RWPE2 (cell line): ENCODE measurements around the gene EDDM13.

Source experiments
- ATAC-seq: fragments of 200-7000 bp; cut with Tn5 transposase; 3 replicates; pipeline ENCODE4 v1.9.1; 2021; ENCODE audit warnings: low read depth
- DNase-seq: peaks from one replicate; pipeline ENCODE4 v3.0.0-alpha.2; 2020; ENCODE audit warnings: low spot score
- H3K27ac ChIP-seq: fragments of 450-650 bp; 2 replicates; pipeline ENCODE4 v1.5.1; 2017; ENCODE audit warnings: mild to moderate bottlenecking; ENCODE audit not compliant: poor library complexity, severe bottlenecking
- H3K27me3 ChIP-seq: fragments of 250-450 bp; sonication (Bioruptor Pico); 2 replicates; pipeline ENCODE4 v1.5.1; 2021; ENCODE audit warnings: mild to moderate bottlenecking, moderate library complexity; ENCODE audit not compliant: insufficient read depth, poor library complexity, severe bottlenecking
- H3K36me3 ChIP-seq: fragments of 250-450 bp; sonication (Bioruptor Pico); 2 replicates; pipeline ENCODE4 v1.5.1; 2020; ENCODE audit warnings: low read depth, mild to moderate bottlenecking, moderate library complexity
- H3K4me1 ChIP-seq: fragments of 250-450 bp; sonication (Bioruptor Pico); 2 replicates; pipeline ENCODE4 v1.5.1; 2021; ENCODE audit warnings: mild to moderate bottlenecking, moderate library complexity; ENCODE audit not compliant: insufficient read depth, poor library complexity, severe bottlenecking
- H3K4me3 ChIP-seq: fragments of 250-450 bp; sonication (Bioruptor Pico); 2 replicates; pipeline ENCODE4 v1.5.1; 2021; ENCODE audit warnings: mild to moderate bottlenecking, moderate library complexity; ENCODE audit not compliant: severe bottlenecking
- H3K9me3 ChIP-seq: fragments of 250-450 bp; sonication (Bioruptor Pico); 2 replicates; pipeline ENCODE4 v1.5.1; 2021; ENCODE audit warnings: mild to moderate bottlenecking, moderate library complexity; ENCODE audit not compliant: severe bottlenecking
- CTCF ChIP-seq: fragments of 450-650 bp; IDR thresholded peaks from one replicate; pipeline ENCODE4 v1.5.1; 2017; ENCODE audit warnings: mild to moderate bottlenecking, moderate library complexity; ENCODE audit not compliant: poor library complexity, severe bottlenecking

Gene EDDM13

GRCh38 chr19:56317749-56318148 lies 45.2 kb downstream of the EDDM13 start:
- Histone ChIP-seq H3K27ac (no peak overlapping the region), H3K27me3 (no peaks in the 10 kb centered on the region), H3K4me1 (peaks cover 3% of the 10 kb centered on the region), H3K36me3 (peaks cover 4% of the 10 kb centered on the region; the same call in 1 of the 2 replicates), H3K9me3 (no peaks in the 10 kb centered on the region), H3K4me3 (no peak overlapping the region)
- no peak for DNase-seq
- ATAC-seq: no peak
- TF ChIP-seq CTCF: no peak

GRCh38 chr19:56319991-56320390 lies 47.4 kb downstream of the EDDM13 start:
- H3K36me3 ChIP-seq: no peaks in the 10 kb centered on the region
- no peaks in the 10 kb centered on the region for H3K4me1 ChIP-seq
- no peak overlapping the region for H3K27ac ChIP-seq
- no peak for ATAC-seq
- no peaks in the 10 kb centered on the region for H3K9me3 ChIP-seq
- no peak for DNase-seq
- H3K27me3 ChIP-seq: no peaks in the 10 kb centered on the region
- no peak for TF ChIP-seq CTCF
- no peak overlapping the region for H3K4me3 ChIP-seq

GRCh38 chr19:56321254-56321988 lies 48.9 kb downstream of the EDDM13 start:
- Histone ChIP-seq H3K4me3 (no peak overlapping the region), H3K27me3 (no peaks in the 10 kb centered on the region), H3K27ac (no peak overlapping the region), H3K9me3 (no peaks in the 10 kb centered on the region), H3K4me1 (no peaks in the 10 kb centered on the region), H3K36me3 (no peaks in the 10 kb centered on the region)
- no peak for ATAC-seq
- DNase-seq: no peak
- no peak for TF ChIP-seq CTCF

- no peak for ATAC-seq
- Histone ChIP-seq H3K36me3 (no peaks in the 10 kb centered on the region), H3K4me3 (no peak overlapping the region), H3K27me3 (no peaks in the 10 kb centered on the region), H3K4me1 (no peaks in the 10 kb centered on the region), H3K27ac (no peak overlapping the region), H3K9me3 (no peaks in the 10 kb centered on the region)
- no peak for DNase-seq
- no peak for TF ChIP-seq CTCF
These were observed 49.5 kb downstream of the EDDM13 start for GRCh38 chr19:56321989-56322440.

GRCh38 chr19:56324436-56324835 lies 51.9 kb downstream of the EDDM13 start:
- H3K27me3 ChIP-seq: no peaks in the 10 kb centered on the region
- no peaks in the 10 kb centered on the region for H3K9me3 ChIP-seq
- H3K27ac ChIP-seq: no peak overlapping the region
- TF ChIP-seq CTCF: no peak
- ATAC-seq: no peak
- no peak for DNase-seq
- H3K4me3 ChIP-seq: no peak overlapping the region
- no peaks in the 10 kb centered on the region for H3K4me1 ChIP-seq
- no peaks in the 10 kb centered on the region for H3K36me3 ChIP-seq
